HT1080 (cell line): ENCODE results near the gene SYK. TPM values are rescaled to one million over a fixed set of nuclear protein-coding genes. Genes with fewer than 3 reads are reported as not detected.

Experiments
- DNase-seq: peaks from one replicate; pipeline ENCODE4 v3.0.0-alpha.2; 2015; ENCODE audit warnings: low read depth
- total RNA-seq: library from RNA; depleted of rRNA; stranded (reverse); fragments of >200 nt; shearing (Covaris generic); gene quantifications from 2 replicates; pipeline ENCODE4 v1.2.3, GENCODE V29; 2014

The SYK gene
- total RNA-seq, 1 experiment from 2014 or later: 0.68 TPM

- no peak for DNase-seq
Measured at GRCh38 chr9:90903766-90904424, 102.3 kb downstream of the SYK start.

- DNase-seq: no peak
Measured at GRCh38 chr9:90904706-90905478, 103.3 kb downstream of the SYK start.

GRCh38 chr9:90905822-90906221 is 104.2 kb downstream of the SYK start:
- no peak for DNase-seq

- DNase-seq: no peak
Measured at GRCh38 chr9:90906316-90907055, 104.9 kb downstream of the SYK start.

GRCh38 chr9:90907056-90907445 is 105.4 kb downstream of the SYK start:
- DNase-seq: no peak

GRCh38 chr9:90907790-90908189 is 106.2 kb downstream of the SYK start:
- DNase-seq: no peak

- no peak for DNase-seq
Measured at GRCh38 chr9:90909225-90909624, 107.6 kb downstream of the SYK start.

GRCh38 chr9:90909747-90910283 is 108.2 kb downstream of the SYK start:
- no peak for DNase-seq

- no peak for DNase-seq
Measured at GRCh38 chr9:90914196-90914595, 112.6 kb downstream of the SYK start.

GRCh38 chr9:90914868-90915483 is 113.4 kb downstream of the SYK start:
- DNase-seq: peak; percentile 69

- DNase-seq: no peak
Measured at GRCh38 chr9:90915693-90916092, 114.1 kb downstream of the SYK start.

GRCh38 chr9:90916147-90916734 is 114.6 kb downstream of the SYK start:
- no peak for DNase-seq

- DNase-seq: no peak
Measured at GRCh38 chr9:90919883-90920282, 118.3 kb downstream of the SYK start.

GRCh38 chr9:90921104-90921503 is 119.5 kb downstream of the SYK start:
- no peak for DNase-seq

- no peak for DNase-seq
Measured at GRCh38 chr9:90921969-90922368, 120.3 kb downstream of the SYK start.

- peak; percentile 57 for DNase-seq
Measured at GRCh38 chr9:90925581-90926257, 124.1 kb downstream of the SYK start.

GRCh38 chr9:90926936-90927335 is 125.3 kb downstream of the SYK start:
- DNase-seq: no peak

GRCh38 chr9:90927496-90927895 is 125.9 kb downstream of the SYK start:
- DNase-seq: no peak

GRCh38 chr9:90929626-90930025 is 128.0 kb downstream of the SYK start:
- DNase-seq: no peak

GRCh38 chr9:90933468-90933867 is 131.8 kb downstream of the SYK start:
- no peak for DNase-seq

- no peak for DNase-seq
Measured at GRCh38 chr9:90939351-90939750, 137.7 kb downstream of the SYK start.
